HepG2 (cell line): ENCODE measurements around the gene TRIM7. TPM values are rescaled to one million over a fixed set of nuclear protein-coding genes. Genes with fewer than 3 reads are reported as not detected.

Experiments
- CC2D1A ChIP-seq: sonication (generic); formaldehyde crosslinking; IDR thresholded peaks from 2 replicates; pipeline ENCODE4 v1.8.1; 2023; ENCODE audit warnings: mild to moderate bottlenecking, missing genetic modification reagents
- GTF2F1 ChIP-seq: fragments of 150-350 bp; IDR thresholded peaks from 2 replicates; pipeline ENCODE4 v1.6.1; 2014; ENCODE audit warnings: low read length
- HDAC1 ChIP-seq: sonication (generic); formaldehyde crosslinking; IDR thresholded peaks from 2 replicates; pipeline ENCODE4 v1.5.1; 2020; ENCODE audit warnings: mild to moderate bottlenecking, missing genetic modification reagents
- KLF15 ChIP-seq: sonication (generic); formaldehyde crosslinking; IDR thresholded peaks from 2 replicates; pipeline ENCODE4 v1.8.1; 2023; ENCODE audit warnings: borderline replicate concordance, mild to moderate bottlenecking, inconsistent platforms, missing genetic modification reagents, mixed read lengths
- MEIS2 ChIP-seq: sonication (generic); formaldehyde crosslinking; IDR thresholded peaks from 2 replicates; pipeline ENCODE4 v1.9.0; 2021; ENCODE audit warnings: mild to moderate bottlenecking, missing genetic modification reagents
- MIER3 ChIP-seq: IDR thresholded peaks from 2 replicates; pipeline ENCODE4 v1.6.1; 2016; ENCODE audit warnings: missing compliant biosample characterization, borderline replicate concordance
- NFATC3 ChIP-seq: sonication (generic); formaldehyde crosslinking; IDR thresholded peaks from 2 replicates; pipeline ENCODE4 v1.5.1; 2020; ENCODE audit warnings: mild to moderate bottlenecking, missing genetic modification reagents
- POGZ ChIP-seq: sonication (generic); formaldehyde crosslinking; IDR thresholded peaks from 2 replicates; pipeline ENCODE4 v1.4.0; 2020; ENCODE audit warnings: mild to moderate bottlenecking, missing genetic modification reagents
- RBAK ChIP-seq: sonication (generic); formaldehyde crosslinking; IDR thresholded peaks from 2 replicates; pipeline ENCODE4 v1.5.1; 2020; ENCODE audit warnings: mild to moderate bottlenecking, missing genetic modification reagents
- TRIM24 ChIP-seq: sonication (generic); formaldehyde crosslinking; IDR thresholded peaks from 2 replicates; pipeline ENCODE4 v1.8.0; 2022; ENCODE audit warnings: mild to moderate bottlenecking, missing genetic modification reagents
- ZBTB3 ChIP-seq: sonication (generic); formaldehyde crosslinking; IDR thresholded peaks from 2 replicates; pipeline ENCODE4 v1.4.0; 2020; ENCODE audit warnings: low read depth, mild to moderate bottlenecking, moderate library complexity, missing genetic modification reagents, borderline replicate concordance
- ZFP1 ChIP-seq: IDR thresholded peaks from 2 replicates; pipeline ENCODE4 v1.6.1; 2016
- ZNF230 ChIP-seq: sonication (generic); formaldehyde crosslinking; IDR thresholded peaks from 2 replicates; pipeline ENCODE4 v1.4.0; 2020; ENCODE audit warnings: mild to moderate bottlenecking, missing genetic modification reagents
- ZNF430 ChIP-seq: sonication (generic); formaldehyde crosslinking; IDR thresholded peaks from 2 replicates; pipeline ENCODE4 v1.9.0; 2021; ENCODE audit warnings: mild to moderate bottlenecking, missing genetic modification reagents
- ZNF776 ChIP-seq: sonication (generic); formaldehyde crosslinking; IDR thresholded peaks from 2 replicates; pipeline ENCODE4 v1.4.0; 2020; ENCODE audit warnings: mild to moderate bottlenecking, missing genetic modification reagents
- ZSCAN29 ChIP-seq: sonication (generic); formaldehyde crosslinking; conservative IDR thresholded peaks from 2 replicates; pipeline ENCODE4 v1.4.0; 2020; ENCODE audit warnings: mild to moderate bottlenecking, missing genetic modification reagents
- polyA plus RNA-seq, 8 experiments: library from polyadenylated mRNA; depleted of rRNA in 3 of 8; stranded (reverse) in 7 of 8; unstranded in 1 of 8; fragments of >200 nt; fragmentation: Illumina TruSeq in 4 of 8; extraction: Trizol in 4 of 8; gene quantifications; 2 replicates each; pipeline versions ENCODE4 v1.2.1 to v1.2.3, GENCODE V29; 2011 to 2016; ENCODE audit warnings: low read depth in 4 of 8, missing spikeins in 1 of 8, mixed read lengths in 1 of 8; ENCODE audit not compliant: insufficient read depth in 1 of 8
- total RNA-seq, 5 experiments: library from RNA; depleted of rRNA; stranded (reverse); fragments of >200 nt; fragmentation: Illumina TruSeq; extraction: Trizol; gene quantifications; 2 replicates each; pipeline ENCODE4 v1.2.3, GENCODE V29; 2016; ENCODE audit warnings: low read depth in 1 of 5
- TF ChIP-seq, protein P1 (sequence below): sonication (generic); formaldehyde crosslinking; IDR thresholded peaks from 2 replicates; pipeline ENCODE4 v1.8.1; 2023; ENCODE audit warnings: mild to moderate bottlenecking, missing genetic modification reagents, borderline replicate concordance
- TF ChIP-seq, protein P2 (sequence below): sonication (generic); formaldehyde crosslinking; conservative IDR thresholded peaks from 2 replicates; pipeline ENCODE4 v1.8.0; 2022; ENCODE audit warnings: missing genetic modification reagents
- TF ChIP-seq, protein P3 (sequence below): sonication (generic); formaldehyde crosslinking; IDR thresholded peaks from 2 replicates; pipeline ENCODE4 v1.4.0; 2020; ENCODE audit warnings: missing genetic modification reagents
- TF ChIP-seq, protein P4 (sequence below): sonication (generic); formaldehyde crosslinking; IDR thresholded peaks from 2 replicates; pipeline ENCODE4 v1.5.0; 2020; ENCODE audit warnings: mild to moderate bottlenecking, low read depth, missing genetic modification reagents, borderline replicate concordance
- TF ChIP-seq, protein P5 (sequence below): IDR thresholded peaks from 2 replicates; pipeline ENCODE4 v1.6.1; 2016; ENCODE audit warnings: mild to moderate bottlenecking
- TF ChIP-seq, protein P6 (sequence below): sonication (generic); formaldehyde crosslinking; IDR thresholded peaks from 2 replicates; pipeline ENCODE4 v1.4.0; 2020; ENCODE audit warnings: mild to moderate bottlenecking, missing genetic modification reagents

TRIM7 gene
- total and polyA plus RNA-seq, 2 of the 13 experiments (the other 11 are each of a cell fraction or from before 2014, with no cell fraction given), result 0.13 TPM; not detected in 1

DNA sequence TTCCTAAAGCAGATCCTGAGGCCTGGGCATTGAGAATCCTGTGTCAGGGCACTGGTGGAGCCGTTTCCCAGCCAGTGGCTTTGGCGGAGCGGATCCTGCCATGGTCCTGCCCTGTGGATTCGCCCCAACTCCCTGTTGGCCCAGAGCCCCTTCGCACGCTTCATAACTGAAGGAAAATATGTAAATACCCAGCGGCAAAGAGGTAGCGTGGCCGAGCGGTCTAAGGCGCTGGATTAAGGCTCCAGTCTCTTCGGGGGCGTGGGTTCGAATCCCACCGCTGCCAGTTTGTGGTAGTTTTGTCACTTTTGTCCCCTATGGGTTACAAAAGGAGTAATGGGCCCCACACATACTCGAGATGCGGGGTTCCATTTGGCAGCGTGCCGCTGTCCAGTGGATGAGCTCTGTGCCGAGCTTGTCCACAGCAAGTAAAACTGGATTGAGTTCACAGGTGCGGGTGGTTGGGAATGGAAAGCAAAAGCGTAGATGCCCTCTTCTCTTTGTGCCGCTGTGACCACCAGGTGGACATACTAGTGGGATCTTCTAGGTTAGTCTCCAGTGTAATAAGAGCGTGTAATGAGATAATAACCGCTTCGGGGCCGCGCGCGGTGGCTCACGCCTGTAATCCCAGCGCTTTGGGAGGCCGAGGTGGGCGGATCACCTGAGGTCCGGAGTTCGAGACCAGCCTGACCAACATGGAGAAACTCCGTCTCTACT is 17.3 kb downstream of the TRIM7 start (continued):
- TF ChIP-seq TRIM24 (no peak), KLF15 (CRISPR knock-in tag) (no peak), ZFP1 (CRISPR knock-in tag) (peak; percentile 55; the same call in 1 of the 2 replicates), MIER3 (CRISPR knock-in tag) (peak; percentile 67; the same call in 1 of the 2 replicates), ZNF776 (no peak), RBAK (CRISPR knock-in tag) (no peak), HDAC1 (CRISPR knock-in tag) (0 out of 2 replicates have a peak, but pooled peaks have one; percentile 10), POGZ (CRISPR knock-in tag) (peak; percentile 56; the same call in 1 of the 2 replicates), ZNF230 (CRISPR knock-in tag) (no peak; the same call in 1 of the 2 replicates), ZBTB3 (CRISPR knock-in tag) (0 out of 2 replicates have a peak, but pooled peaks have one; percentile 59), CC2D1A (CRISPR knock-in tag) (no peak), GTF2F1 (0 out of 2 replicates have a peak, but pooled peaks have one; percentile 36), MEIS2 (CRISPR knock-in tag) (peak; percentile 85), NFATC3 (CRISPR knock-in tag) (no peak), ZNF430 (CRISPR knock-in tag) (peak; percentile 76; the same call in 1 of the 2 replicates), ZSCAN29 (peak; percentile 60; the same call in 1 of the 2 replicates)
- TF ChIP-seq, protein P1, sequence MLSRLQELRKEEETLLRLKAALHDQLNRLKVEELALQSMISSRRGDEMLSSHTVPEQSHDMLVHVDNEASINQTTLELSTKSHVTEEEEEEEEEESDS (CRISPR knock-in tag), result no peak
- TF ChIP-seq, protein P2, sequence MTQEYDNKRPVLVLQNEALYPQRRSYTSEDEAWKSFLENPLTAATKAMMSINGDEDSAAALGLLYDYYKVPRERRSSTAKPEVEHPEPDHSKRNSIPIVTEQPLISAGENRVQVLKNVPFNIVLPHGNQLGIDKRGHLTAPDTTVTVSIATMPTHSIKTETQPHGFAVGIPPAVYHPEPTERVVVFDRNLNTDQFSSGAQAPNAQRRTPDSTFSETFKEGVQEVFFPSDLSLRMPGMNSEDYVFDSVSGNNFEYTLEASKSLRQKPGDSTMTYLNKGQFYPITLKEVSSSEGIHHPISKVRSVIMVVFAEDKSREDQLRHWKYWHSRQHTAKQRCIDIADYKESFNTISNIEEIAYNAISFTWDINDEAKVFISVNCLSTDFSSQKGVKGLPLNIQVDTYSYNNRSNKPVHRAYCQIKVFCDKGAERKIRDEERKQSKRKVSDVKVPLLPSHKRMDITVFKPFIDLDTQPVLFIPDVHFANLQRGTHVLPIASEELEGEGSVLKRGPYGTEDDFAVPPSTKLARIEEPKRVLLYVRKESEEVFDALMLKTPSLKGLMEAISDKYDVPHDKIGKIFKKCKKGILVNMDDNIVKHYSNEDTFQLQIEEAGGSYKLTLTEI (CRISPR knock-in tag), result no peak
- TF ChIP-seq, protein P3, sequence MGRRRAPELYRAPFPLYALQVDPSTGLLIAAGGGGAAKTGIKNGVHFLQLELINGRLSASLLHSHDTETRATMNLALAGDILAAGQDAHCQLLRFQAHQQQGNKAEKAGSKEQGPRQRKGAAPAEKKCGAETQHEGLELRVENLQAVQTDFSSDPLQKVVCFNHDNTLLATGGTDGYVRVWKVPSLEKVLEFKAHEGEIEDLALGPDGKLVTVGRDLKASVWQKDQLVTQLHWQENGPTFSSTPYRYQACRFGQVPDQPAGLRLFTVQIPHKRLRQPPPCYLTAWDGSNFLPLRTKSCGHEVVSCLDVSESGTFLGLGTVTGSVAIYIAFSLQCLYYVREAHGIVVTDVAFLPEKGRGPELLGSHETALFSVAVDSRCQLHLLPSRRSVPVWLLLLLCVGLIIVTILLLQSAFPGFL (CRISPR knock-in tag), result no peak
- TF ChIP-seq, protein P4, sequence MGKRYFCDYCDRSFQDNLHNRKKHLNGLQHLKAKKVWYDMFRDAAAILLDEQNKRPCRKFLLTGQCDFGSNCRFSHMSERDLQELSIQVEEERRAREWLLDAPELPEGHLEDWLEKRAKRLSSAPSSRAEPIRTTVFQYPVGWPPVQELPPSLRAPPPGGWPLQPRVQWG, result no peak
- TF ChIP-seq, protein P5, sequence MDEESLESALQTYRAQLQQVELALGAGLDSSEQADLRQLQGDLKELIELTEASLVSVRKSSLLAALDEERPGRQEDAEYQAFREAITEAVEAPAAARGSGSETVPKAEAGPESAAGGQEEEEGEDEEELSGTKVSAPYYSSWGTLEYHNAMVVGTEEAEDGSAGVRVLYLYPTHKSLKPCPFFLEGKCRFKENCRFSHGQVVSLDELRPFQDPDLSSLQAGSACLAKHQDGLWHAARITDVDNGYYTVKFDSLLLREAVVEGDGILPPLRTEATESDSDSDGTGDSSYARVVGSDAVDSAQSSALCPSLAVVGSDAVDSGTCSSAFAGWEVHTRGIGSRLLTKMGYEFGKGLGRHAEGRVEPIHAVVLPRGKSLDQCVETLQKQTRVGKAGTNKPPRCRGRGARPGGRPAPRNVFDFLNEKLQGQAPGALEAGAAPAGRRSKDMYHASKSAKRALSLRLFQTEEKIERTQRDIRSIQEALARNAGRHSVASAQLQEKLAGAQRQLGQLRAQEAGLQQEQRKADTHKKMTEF (CRISPR knock-in tag), result peak; percentile 91
- TF ChIP-seq, protein P6, sequence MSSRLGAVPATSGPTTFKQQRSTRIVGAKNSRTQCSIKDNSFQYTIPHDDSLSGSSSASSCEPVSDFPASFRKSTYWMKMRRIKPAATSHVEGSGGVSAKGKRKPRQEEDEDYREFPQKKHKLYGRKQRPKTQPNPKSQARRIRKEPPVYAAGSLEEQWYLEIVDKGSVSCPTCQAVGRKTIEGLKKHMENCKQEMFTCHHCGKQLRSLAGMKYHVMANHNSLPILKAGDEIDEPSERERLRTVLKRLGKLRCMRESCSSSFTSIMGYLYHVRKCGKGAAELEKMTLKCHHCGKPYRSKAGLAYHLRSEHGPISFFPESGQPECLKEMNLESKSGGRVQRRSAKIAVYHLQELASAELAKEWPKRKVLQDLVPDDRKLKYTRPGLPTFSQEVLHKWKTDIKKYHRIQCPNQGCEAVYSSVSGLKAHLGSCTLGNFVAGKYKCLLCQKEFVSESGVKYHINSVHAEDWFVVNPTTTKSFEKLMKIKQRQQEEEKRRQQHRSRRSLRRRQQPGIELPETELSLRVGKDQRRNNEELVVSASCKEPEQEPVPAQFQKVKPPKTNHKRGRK (CRISPR knock-in tag), result no peak
